Umbilical cord (tissue), 2 donors: ENCODE results near the gene DPY19L3. TPM values are rescaled to one million over a fixed set of nuclear protein-coding genes. Genes with fewer than 3 reads are reported as not detected.
"Not testable (repeated sequence)": the region's sequence is repeated elsewhere in the genome, so short reads cannot be mapped to it uniquely, and the experiment has no call there.

ENCODE experiments used
- DNase-seq: peaks from one replicate; pipeline ENCODE4 v3.0.0-alpha.2; 2015; ENCODE audit warnings: low spot score
- total RNA-seq: library from RNA; depleted of rRNA; stranded (reverse); fragments of >200 nt; gene quantifications from one replicate; pipeline ENCODE4 v1.2.3, GENCODE V29; 2014; ENCODE audit warnings: low replicate concordance; ENCODE audit not compliant: insufficient read depth

Gene DPY19L3
- total RNA-seq, 1 donor from 2014 or later: 27.9 TPM

- no peak for DNase-seq
Measured at GRCh38 chr19:32442650-32443049, 37.1 kb downstream of the DPY19L3 start.

DNA sequence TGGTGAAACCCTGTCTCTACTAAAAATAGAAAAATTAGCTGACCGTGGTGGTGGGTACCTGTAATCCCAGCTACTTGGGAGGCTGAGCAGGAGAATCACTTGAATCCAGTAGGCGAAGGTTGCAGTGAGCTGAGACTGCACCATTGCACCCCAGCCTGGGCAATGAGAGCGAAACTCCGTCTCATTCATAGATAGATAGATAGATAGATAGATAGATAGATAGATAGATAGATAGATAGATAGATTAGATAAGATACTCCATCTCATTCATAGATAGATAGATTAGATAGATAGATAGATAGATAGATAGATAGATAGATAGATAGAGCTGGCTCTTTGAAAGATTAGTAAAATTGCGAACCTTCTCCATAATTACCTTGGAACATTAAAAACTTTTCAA lies 42.0 kb downstream of the DPY19L3 start:
- not testable (repeated sequence) for DNase-seq

DNA sequence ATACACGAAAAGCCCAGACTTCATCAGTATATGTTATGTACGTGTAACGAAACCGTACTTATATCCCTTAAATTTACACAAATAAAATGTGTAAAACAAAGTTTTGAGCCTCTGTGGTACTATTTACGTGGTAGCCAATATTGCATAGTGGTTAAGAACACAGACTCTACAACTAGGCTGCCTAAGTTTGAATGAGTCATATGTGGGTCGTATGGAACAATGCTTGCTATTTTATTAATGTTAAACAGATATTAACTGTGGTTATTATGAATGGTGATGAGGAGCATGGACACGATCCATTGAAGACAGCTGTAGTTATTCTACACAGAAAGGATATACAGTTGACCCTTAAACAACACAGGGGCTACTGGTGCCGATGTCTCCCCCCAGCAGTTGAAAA lies 42.5 kb downstream of the DPY19L3 start:
- DNase-seq: no peak

DNA sequence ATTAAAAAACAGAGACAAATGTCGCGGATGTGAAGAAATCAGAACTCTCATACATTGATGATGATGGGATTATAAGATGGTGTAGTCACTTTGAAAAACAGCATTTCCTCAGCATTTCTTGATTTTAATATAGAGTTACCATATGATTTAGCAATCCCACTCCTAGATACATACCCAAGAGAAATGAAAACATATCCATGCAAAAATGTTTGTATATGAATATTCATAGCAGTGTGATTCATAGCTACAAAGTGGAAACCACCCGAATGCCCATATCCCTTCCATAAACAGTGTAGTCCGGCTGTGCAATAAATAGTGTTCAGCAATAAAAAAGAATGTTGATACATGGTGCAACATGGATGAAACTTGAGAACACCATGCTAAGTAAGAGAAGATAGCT lies 44.6 kb downstream of the DPY19L3 start:
- no peak for DNase-seq

DNA sequence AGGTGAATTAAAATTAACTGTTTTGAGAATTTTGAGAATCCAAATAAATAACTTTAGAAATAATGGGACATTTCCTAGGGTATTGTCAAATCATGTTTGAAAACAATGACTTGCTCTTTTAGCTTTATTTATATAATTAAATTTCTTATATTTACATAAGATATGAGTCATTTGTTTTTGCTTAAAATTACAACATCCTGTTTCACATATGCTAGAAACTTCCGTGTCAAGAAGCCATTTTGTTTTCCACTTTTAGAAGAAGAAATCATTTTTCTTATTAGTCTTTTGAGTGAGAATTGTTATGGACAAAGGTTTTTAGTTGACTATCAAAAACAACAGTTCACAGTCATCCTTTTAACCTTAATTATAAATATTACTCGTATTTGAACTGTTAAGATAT lies 48.2 kb downstream of the DPY19L3 start:
- no peak for DNase-seq

GRCh38 chr19:32456406-32456805 lies 50.8 kb downstream of the DPY19L3 start:
- DNase-seq: no peak

GRCh38 chr19:32457571-32458158 lies 52.1 kb downstream of the DPY19L3 start:
- DNase-seq: no peak

- no peak for DNase-seq
Measured at GRCh38 chr19:32458500-32459123, 53.0 kb downstream of the DPY19L3 start.

DNA sequence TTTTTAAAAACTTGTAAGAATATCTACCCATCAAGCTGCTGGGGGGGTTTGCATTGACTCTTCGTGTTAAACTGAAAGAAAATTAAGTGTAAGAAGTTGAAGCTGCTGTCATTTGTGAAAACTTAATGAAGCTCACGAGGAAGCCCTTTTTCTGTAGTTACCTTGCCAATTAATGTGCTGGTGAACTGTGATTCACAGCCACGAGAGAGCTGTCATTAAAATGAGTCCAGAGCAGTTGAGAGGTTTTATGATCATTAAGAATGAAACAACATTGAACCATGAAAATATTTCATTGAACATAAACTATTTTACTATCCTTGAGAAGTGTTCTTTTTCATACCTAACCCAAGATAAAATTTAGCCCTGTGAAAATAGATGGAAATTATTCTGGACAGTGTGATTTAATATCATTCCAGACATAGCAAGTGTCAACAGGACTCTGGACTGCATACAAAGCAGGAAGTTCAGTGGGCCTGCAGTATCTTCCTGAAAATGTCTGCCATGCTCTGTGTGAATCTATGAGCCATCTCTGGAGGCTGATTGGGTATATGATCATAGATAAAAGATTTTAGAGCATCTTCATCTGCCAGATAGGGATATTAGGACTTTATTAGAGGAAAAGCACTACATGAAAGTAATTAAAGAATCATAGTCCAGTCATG lies 53.8 kb downstream of the DPY19L3 start:
- no peak for DNase-seq

- no peak for DNase-seq
Measured at GRCh38 chr19:32460476-32460875, 54.9 kb downstream of the DPY19L3 start.

DNA sequence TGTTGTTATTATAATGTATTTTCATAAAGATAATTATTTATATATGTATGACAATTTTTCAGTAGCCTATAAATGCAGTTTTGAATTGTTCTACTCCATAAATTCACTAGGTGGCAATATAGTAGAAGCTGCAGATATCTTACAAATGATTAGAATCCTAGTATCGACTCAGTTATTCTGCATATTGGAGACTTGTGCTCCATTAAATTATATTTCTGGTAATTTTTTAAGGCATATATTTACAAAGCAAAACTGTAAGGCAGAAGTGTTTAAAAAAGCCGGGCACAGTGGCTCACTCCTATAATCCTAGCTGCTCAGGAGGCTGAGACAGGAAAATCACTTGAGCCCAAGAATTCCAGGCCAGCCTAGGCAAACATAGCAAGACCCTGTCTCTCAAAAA lies 58.7 kb downstream of the DPY19L3 start:
- DNase-seq: peak; percentile 3

DNA sequence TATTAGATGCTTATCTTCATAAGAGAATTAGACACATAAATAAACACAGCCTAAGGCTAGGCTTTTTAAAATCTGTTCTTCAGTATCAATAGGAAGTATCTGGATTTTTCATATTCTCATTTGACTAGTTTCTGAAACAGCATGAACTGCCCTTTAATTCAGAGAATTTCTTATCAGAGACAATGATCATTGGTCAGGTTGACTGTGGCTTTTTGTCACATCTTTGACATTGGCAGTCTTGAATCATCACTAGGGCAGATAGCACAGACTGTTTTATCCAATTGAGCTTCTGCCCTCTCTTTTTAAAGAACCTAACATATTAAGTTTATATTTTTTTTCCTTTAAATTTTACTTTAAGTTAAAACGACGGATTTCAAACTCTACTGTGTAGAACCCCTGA lies 59.6 kb downstream of the DPY19L3 start:
- DNase-seq: no peak

GRCh38 chr19:32469795-32470194 lies 64.2 kb downstream of the DPY19L3 start:
- no peak for DNase-seq

DNA sequence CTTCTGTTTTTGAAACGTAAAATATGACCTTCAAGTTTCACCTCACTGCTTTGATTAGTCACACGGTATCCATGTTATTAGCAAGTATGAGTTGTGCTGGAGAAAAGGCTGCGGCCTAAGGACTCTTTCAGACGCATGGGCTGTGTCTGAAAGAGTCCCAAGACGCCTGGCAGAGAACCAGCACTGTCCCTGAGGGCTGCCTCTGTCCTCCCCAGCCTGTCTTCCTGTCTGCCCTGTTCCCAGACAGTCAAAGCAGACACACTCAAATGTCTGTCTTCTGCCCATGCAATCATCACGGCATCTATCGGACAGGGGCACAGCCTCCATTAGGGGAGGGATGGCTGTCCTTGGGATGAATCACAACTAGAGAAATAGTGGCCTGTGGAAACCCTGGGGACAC lies 65.5 kb downstream of the DPY19L3 start:
- DNase-seq: peak; percentile 2

GRCh38 chr19:32471811-32472210 lies 66.2 kb downstream of the DPY19L3 start:
- DNase-seq: no peak

GRCh38 chr19:32475141-32476031 lies 69.8 kb downstream of the DPY19L3 start:
- no peak for DNase-seq

DNA sequence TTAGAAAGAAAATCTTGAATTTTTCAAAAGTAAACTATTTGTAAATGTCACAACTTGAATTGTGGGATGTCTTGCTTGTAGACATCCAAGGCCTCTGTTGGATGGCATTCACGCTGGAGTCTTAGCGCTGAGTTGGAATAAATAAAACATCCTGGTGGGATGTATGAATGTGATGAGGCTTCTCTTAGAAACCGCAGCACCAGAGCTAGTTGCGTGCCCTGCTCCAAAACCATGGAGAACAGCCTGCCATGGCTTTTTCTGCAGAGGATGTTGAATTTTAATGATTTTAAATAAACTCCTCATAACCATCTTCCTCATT lies 70.4 kb downstream of the DPY19L3 start:
- no peak for DNase-seq

- no peak for DNase-seq
Measured at GRCh38 chr19:32480321-32480720, 74.8 kb downstream of the DPY19L3 start.

DNA sequence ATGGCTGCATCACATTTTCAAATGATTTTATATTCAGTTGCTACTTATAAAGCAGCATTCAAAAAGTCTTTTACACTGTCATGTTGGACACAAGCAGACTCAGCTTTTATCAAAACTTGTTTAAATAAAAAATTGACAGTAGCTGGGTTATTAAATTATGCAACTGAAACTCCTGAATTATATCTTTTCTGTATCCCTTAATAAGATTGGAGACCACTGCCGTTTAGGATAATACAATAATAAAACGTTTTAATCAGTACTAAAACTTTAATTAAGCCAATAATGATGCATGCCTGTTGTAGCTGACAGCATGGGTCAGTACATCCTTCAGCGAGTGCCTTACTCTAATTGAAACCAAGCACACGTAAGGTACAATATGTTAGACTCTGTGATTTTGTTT lies 78.0 kb downstream of the DPY19L3 start:
- no peak for DNase-seq

DNA sequence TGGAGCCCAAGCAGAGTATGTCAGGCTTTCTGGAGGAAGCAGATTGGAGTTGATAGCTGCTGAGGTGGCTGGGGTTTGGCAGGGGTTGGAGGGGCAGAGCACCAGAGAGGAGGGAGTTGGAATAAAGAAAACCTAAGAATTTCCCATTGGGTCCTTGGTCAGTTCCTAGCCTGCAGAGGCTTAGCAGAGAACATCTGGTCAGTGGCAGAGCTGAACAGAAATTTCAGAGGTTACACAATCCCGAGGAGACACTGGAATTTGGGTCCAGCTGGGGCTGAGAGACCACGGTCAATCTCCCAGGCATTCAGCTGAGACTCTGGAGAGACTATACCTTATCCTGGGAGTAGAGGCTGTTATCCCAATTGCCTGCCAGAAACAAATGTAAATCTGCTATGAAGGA lies 84.4 kb downstream of the DPY19L3 start:
- DNase-seq: no peak

GRCh38 chr19:32497391-32497790 lies 91.8 kb downstream of the DPY19L3 start:
- DNase-seq: no peak

DNA sequence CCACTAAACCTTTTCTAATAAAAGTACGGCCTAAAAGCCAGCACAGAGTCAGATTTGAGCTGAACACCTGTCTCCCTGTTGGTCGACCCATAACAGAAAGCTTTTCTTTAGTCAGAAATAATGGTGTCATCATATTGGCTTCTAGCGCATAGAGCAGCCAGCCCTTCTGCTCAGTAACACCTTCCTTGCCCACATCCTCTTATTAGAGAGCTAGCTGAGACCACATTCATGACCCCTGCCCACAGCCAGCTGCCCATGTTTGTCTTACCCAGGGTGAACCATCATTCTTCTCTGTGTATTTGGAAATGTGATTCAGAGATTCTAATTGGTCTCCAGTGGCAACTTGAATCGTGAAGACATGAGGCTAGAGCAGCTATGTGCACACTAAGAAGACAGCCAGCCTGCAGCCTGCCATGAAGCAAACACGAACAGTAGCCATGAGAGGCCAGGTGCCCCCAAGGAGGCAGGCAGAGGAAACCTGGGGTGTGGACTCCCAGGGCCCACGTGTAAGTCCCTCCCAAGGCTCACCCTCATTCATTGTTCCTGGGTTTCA lies 93.2 kb downstream of the DPY19L3 start:
- no peak for DNase-seq
